Measurements from ENCODE around the gene NPM1. TPM values are rescaled to one million over a fixed set of nuclear protein-coding genes. Genes with fewer than 3 reads are reported as not detected.
"Not testable (repeated sequence)": the region's sequence is repeated elsewhere in the genome, so short reads cannot be mapped to it uniquely, and the experiment has no call there.

The NPM1 gene
- 1,821 TPM for polyA plus RNA-seq (2013, experiment 1 of 2; ENCODE audit: insufficient read length)
- polyA plus RNA-seq (2013, experiment 2 of 2; ENCODE audit: insufficient read length) = 1,758 TPM

DNA sequence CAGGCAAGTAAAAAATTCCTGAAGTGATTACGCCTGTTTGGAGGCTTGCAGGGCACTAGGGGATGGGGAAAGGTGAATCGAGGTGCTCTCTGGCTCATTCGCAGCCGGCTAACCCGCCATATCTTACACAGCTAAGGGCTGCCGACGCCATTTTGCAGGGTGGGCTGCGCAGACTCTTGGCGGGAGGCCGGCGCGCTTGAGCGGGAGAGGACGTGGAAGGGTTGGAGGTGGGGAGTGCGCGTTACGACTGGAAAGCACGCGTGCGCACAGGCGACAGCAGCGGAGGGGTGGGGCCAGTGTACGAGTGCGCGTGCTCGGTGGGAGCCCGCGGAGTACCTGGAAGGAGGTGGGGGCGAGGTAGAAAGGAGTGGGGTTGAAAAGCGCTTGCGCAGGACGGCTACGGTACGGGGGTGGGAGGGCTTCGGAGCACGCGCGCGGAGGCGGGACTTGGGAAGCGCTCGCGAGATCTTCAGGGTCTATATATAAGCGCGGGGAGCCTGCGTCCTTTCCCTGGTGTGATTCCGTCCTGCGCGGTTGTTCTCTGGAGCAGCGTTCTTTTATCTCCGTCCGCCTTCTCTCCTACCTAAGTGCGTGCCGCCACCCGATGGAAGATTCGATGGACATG, at the start of gene NPM1:
NPM1 (plus strand) TSS at position 505 of the 625 bp plus-strand sequence; CDS start at position 605, 100 bp downstream.
- DNase-seq = peak; percentile 99

DNA sequence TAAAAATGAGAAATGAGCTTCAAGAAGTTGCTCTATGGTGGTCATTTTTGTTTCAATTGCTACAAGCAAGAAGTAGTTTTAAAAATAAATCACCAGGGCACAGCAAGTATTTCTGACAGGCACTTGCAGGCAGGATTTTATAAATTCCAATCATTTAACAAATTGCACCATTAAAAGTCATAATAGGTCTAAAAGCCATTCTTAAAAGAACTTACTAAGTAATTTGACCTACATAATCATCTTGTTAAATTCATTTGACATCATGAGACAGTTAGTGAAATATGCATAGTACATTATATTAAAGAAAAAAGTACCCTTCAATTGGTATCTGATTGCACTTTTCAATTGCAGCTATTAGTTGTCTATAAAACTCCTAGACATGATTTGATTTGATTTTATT, 47.6 kb upstream of the NPM1 start:
- DNase-seq = no peak

GRCh38 chr5:171340491-171340890, 47.2 kb upstream of the NPM1 start:
- DNase-seq = no peak

- peak; percentile 56 for DNase-seq
Measured at GRCh38 chr5:171342362-171343111, 45.1 kb upstream of the NPM1 start.

DNA sequence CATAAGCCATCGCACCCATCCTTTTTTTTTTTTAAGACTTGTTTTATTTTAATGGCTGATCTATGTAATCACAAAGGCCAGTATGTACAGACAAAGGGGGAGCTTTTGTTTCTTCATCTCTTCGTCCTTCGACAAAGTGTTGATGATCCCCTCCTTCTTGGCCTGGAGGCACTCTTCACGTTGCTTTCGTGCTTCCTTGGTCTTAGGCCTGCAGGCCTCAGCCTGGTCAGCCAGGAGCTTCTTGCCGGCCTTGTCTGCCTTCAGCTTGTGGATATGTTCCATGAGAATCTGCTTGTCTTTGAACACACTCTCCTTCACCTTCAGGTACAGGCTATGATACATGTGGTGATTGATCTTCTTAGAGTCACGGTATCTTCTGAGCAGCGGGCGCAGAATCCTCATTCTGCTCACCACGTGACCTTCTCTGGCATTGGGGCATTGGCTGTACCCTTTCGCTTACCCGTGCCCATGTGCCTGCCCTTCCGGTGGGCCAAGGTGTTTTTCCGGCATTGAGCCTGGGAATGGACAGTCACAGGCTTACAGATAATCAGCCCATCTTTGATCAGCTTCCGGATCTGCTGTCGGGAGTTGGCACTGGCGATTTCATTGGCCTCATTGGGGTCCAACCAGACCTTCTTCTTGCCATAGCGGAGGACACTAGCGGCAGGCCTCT, 42.6 kb upstream of the NPM1 start:
- DNase-seq = no peak

DNA sequence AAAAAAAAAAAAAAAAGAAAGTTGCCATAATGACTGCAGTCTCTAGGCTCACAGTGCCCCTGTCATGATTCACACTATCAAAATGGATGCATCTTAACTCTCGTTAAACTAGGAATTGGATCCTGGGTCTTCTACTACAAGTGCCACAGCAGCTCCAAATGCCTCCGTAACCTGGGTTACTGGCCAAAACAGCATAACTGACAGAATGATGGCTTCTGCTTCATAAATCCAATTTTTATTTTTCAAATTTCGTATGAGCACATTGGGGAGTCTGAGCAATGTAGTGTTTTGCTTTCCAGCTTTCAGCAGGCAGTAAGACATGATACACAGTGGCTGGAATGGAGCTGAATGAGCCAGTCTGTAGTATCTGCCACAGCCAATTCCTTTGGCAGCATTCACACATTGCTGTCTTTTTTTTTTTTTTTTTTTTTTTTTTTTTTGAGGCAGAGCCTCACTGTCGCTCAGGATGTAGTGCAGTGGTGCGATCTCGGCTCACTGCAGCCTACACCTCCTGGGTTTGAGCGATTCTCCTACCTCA, 36.0 kb upstream of the NPM1 start:
- no peak for DNase-seq

DNA sequence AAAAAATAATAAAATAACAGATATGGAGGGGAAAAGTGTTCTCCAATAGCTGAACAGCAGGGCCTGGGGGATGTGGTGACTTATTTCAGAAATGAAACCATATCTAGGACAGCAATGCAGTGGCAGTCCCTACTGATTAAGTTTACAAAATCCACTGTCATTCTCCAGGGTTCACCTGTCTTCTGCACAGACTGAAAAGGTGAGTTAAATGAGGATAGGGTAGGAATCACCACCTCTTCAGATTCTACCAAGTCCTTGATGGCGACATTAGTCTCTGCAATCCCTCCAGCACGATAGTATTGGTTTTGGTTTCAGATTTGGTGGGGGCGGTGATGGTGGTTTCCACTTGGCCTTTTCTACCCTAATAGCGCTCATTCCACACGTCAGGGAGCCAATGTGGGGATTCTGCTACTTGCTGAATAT, 32.3 kb upstream of the NPM1 start:
- DNase-seq = no peak

DNA sequence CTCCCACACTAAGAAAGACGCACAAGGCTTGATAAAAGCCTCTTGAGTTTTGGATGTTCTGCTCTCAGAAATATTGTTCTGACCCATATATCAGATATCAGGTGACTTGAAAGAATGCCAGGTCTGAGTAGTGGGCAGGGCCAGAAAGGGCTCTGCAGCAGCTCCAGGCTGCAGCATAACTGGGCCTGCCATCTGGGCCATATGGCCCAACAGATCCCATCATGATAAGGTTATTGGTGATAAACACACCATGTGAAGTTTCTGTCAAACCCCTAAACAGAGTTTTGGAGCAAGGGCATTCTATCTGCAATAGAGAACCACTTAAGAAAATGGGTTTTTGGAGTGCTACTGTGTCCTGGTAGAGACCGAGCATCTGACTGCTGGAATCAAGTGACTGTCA, 29.8 kb upstream of the NPM1 start:
- DNase-seq = no peak

GRCh38 chr5:171361151-171361550, 26.5 kb upstream of the NPM1 start:
- DNase-seq = not testable (repeated sequence)

- not testable (repeated sequence) for DNase-seq
Measured at GRCh38 chr5:171363249-171363648, 24.4 kb upstream of the NPM1 start.

- no peak for DNase-seq
Measured at GRCh38 chr5:171363846-171364245, 23.8 kb upstream of the NPM1 start.

DNA sequence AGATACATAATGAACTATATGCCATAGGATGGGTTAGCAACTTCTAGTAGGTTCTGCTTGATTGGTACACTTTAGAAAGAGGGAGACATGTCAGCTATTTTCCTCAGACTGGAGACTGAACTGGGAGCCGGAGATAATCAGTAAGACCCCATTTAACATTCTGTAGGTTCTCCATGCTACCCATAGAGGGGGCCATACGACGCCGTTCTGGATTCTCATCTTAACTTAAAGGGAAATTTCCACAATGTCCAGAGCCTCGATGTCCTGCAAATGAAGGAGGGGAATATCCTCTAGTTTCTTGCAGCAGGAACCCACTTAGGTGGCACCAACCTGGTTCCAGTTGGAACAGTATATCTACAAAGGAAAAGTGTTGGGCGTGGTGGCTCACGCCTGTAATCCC, 22.3 kb upstream of the NPM1 start:
- DNase-seq = no peak

- DNase-seq = no peak
Measured at GRCh38 chr5:171366645-171367044, 21.0 kb upstream of the NPM1 start.

GRCh38 chr5:171367424-171368370, 20.0 kb upstream of the NPM1 start:
- DNase-seq = peak; percentile 50

DNA sequence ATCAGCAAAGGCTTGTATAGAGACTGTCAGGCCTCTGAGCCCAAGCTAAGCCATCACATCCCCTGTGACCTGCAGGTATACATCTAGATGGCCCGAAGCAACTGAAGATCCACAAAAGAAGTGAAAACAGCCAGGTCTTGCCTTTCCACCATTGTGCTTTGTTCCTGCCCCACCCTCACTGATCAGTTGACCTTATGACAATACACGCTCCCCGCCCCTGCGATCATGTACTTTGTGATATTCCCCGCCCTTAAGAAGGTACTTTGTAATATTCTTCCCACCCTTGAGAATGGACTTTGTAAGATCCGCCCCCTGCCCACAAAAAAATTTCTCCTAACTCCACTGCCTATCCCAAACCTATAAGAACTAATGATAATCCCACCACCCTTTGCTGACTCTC, 18.6 kb upstream of the NPM1 start:
- no peak for DNase-seq

GRCh38 chr5:171369898-171370297, 17.8 kb upstream of the NPM1 start:
- no peak for DNase-seq

DNA sequence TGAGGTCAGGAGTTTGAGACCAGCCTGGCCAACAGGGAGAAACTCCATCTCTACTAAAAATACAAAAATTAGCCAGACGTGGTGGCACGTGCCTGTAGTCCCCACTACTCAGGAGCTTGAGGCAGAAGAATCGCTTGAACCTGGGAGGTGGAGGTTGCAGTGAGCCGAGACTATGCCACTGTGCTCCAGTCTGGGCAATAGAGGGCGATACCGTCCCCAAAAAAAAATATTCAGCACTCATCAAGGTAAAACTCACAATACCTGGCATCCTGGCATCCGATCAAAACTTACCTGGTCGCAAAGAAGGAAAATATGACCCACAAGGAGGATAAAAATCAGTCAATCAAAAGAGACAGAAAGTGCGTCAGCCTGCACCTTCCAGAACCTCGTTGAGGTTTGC, 16.8 kb upstream of the NPM1 start:
- not testable (repeated sequence) for DNase-seq

DNA sequence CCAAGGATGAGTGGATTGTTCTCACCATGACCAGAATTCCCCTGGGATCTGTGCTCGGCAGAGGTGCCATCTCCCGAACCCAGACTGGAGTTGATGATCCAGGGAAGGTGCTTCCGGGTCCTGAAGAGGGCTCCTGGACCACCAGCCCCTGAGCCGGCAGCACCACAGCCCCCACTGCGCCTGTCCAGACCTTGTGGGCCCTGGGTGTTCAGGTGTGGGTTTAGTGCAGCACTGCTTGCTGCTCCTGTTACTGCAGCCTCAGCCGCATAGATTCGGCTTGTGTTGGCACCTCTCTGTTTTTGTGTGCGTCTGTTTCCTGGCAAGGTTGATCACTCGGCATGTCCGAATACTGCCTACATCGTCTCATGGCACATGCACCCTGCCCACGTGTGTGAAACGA, 16.3 kb upstream of the NPM1 start:
- DNase-seq = no peak

DNA sequence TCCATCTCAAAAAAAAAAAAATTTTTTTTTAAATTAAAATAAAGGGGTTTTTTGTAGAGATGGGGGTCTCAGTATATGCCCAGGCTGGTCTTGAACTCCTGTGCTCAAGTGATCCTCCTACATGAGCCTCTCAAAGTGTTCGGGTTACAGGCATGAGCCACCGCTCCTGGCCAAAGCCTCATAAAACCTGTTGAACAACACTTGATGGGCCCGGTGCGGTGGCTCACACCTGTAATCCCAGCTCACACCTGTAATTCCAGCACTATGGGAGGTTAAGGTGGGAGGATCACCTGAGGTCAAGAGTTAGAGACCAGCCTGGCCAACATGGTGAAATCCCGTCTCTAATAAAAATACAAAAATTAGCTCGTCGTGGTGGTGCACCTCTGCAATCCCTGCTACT, 7.7 kb upstream of the NPM1 start:
- no peak for DNase-seq

- DNase-seq = not testable (repeated sequence)
Measured at GRCh38 chr5:171384416-171384815, 3.2 kb upstream of the NPM1 start.

- DNase-seq = not testable (repeated sequence)
Measured at GRCh38 chr5:171384999-171385398, 2.6 kb upstream of the NPM1 start.
